Stimulated activated CD4-positive, alpha-beta T cell treated with anti-CD3 and anti-CD28 coated beads, Interleukin-2, amount 100 ng/mL, for 24 hours (primary cell): ENCODE data around the gene MBD6.
"Not testable (repeated sequence)": the region's sequence is repeated elsewhere in the genome, so short reads cannot be mapped to it uniquely, and the experiment has no call there.

Experiments used
- DNase-seq, 2 donors: peaks; one replicate each; pipeline ENCODE4 v3.0.0-alpha.2; 2020

The MBD6 gene

GRCh38 chr12:57516617-57517153 lies 5.9 kb upstream of the MBD6 start:
- no peak for DNase-seq

GRCh38 chr12:57517187-57517586 lies 5.4 kb upstream of the MBD6 start:
- no peak for DNase-seq

- not testable (repeated sequence) for DNase-seq
These were observed 4.9 kb upstream of the MBD6 start for GRCh38 chr12:57517718-57518117.

- no peak for DNase-seq
These were observed 4.3 kb upstream of the MBD6 start for GRCh38 chr12:57518176-57518919.

DNA sequence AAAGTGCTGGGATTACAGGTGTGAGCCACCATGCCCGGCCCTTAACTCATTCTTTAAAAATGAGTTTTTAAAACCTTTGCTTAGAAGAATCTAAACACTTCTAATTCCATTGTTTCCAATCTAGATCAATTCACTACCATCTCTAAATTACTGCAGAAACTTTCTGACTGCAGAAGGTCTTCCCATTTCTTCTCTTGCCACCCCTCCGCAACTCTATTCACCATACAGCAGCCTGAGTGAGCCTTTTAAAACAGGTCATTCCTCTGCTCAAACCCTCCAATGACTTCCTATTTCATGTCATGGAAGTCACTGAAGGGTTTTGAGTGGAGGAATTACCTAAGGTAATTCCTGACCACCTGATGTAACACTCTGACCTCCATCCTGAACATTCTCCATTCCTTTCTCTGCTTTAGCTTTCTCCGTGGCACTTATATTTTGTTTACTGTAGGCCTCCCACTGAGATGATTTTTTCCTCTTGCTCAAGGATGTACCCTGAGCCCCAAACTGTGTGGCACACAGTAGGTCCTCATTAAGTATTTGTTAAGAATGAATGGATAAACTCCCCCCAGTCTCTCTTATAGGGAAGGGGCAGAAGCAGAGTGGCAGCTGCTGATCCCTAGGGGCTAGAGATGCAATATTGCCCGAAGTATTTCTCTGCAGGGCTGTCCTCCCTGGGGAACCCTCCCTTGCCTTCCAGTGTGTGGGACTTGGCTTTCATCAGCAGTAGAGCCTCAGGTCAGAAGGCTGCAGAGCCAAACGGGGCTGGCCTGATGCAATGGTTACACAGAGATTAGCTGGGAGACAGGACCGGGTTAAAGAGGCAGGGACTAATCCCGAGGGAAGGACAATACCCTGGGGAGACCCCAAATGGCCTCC lies 3.5 kb upstream of the MBD6 start:
- peak; percentile 20 to 28 for DNase-seq

DNA sequence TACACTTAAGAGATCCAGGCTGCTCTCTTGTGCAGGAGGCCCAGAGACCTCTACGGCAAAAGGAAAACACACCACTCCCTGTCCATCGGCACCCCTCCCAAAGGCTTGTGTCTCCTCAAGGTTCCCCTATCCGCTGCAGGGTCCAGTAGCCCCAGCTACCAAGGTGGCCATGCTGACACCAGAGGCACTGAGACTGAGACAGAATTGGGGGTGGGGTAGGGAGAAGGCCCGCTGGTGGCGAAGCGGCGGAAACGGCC lies 2.9 kb upstream of the MBD6 start:
- peak; percentile 36 to 42 for DNase-seq

GRCh38 chr12:57520053-57520818 lies 2.4 kb upstream of the MBD6 start, which contains the start of gene DDIT3:
TSS of gene DDIT3 (minus strand) at chr12:57520514. CDS start at chr12:57517406, 3,108 bp downstream.
- DNase-seq: peak; percentile 99 to 100

DNA sequence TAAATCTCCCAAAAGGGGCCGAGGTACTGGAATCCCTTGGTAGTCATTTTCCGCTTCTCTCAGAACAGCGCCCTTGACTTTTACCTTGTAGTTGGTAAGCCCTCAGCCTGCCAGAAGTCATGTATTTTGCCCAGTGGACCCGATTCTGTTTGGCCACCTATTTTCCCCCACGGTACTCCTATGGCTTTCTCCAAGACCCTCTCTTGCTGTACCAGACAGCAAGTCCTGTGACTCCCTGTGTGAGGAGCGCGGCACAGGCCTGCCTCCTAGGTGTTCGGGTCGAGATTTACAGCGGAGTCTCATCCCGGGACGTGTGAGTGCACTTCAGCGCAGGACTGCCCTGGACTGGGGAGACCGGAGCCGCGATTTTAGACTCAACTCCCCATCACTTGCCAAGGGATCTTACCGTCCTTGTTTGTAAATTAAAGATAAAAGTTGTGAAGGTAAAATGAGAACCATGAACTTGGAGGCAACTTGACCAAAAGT lies 1.1 kb upstream of the MBD6 start:
- peak; percentile 24 to 43 for DNase-seq

GRCh38 chr12:57522887-57523705 lies 472 bp downstream of the MBD6 start:
- peak; percentile 50 to 51 for DNase-seq

- DNase-seq: no peak
These were observed 1.3 kb downstream of the MBD6 start for GRCh38 chr12:57523706-57524614.

- DNase-seq: no peak
These were observed 2.4 kb downstream of the MBD6 start for GRCh38 chr12:57524814-57525614.

GRCh38 chr12:57525615-57526383 lies 3.2 kb downstream of the MBD6 start:
- no peak for DNase-seq

DNA sequence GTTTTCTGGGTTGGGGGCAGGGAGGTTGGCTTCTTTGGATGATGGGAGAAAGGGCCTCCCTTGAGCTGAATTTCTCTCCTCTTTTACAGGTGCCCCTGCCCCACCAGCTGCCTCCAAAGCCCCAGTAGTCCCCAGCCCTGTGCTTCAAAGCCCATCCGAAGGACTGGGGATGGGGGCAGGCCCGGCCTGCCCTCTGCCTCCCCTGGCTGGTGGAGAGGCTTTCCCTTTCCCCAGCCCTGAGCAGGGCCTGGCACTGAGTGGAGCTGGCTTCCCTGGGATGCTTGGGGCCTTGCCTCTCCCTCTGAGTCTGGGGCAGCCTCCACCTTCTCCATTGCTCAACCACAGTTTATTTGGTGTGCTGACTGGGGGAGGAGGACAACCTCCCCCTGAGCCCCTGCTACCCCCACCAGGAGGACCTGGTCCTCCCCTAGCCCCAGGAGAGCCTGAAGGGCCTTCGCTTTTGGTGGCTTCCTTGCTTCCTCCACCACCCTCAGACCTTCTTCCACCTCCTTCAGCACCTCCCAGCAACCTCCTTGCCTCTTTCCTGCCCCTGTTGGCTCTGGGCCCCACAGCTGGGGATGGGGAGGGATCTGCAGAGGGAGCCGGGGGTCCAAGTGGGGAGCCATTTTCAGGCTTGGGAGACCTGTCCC lies 4.0 kb downstream of the MBD6 start:
- no peak for DNase-seq

GRCh38 chr12:57527184-57527583 lies 4.6 kb downstream of the MBD6 start:
- DNase-seq: no peak

DNA sequence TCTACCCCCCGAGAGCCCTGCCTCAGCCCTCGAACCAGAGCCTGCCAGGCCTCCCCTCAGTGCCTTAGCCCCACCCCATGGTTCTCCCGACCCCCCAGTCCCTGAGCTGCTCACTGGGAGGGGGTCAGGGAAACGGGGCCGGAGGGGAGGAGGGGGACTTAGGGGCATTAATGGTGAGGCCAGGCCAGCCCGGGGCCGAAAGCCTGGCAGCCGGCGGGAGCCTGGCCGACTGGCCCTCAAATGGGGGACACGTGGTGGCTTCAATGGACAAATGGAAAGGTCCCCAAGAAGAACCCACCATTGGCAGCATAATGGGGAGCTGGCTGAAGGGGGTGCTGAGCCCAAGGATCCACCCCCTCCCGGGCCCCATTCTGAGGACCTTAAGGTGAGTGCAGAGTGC lies 5.6 kb downstream of the MBD6 start:
- no peak for DNase-seq

DNA sequence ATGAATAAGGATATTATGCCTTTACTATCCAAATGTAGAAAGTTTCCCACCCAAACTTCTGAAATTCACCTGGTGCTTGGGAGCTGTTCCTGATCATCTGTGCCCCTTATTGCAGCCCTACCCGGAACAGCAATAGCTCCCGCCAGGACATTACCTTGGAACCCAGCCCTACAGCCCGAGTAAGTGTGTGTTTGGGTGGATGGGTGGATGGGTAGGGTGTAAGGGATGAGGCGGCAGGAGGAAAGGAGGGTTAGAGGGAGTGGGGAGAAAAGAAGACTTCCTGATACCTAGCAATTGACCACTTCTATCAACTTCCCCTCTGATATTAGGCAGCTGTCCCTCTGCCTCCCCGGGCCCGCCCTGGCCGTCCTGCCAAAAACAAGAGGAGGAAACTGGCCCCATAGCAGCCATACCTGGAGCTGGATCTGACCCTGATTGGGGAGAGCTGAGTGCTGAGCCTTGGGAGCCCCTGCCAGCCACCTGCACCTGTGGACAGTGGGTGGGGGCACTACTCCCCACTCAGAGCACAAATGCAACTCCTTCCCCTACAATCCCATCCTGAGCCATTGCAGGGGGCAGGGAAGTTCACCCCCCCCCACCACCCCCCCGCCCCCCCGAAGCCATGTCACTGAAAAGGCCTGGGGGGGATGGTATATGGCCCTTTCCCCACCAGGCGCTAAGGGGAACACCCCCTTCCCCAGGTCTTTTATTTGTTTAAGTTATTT lies 6.4 kb downstream of the MBD6 start:
- no peak for DNase-seq

DNA sequence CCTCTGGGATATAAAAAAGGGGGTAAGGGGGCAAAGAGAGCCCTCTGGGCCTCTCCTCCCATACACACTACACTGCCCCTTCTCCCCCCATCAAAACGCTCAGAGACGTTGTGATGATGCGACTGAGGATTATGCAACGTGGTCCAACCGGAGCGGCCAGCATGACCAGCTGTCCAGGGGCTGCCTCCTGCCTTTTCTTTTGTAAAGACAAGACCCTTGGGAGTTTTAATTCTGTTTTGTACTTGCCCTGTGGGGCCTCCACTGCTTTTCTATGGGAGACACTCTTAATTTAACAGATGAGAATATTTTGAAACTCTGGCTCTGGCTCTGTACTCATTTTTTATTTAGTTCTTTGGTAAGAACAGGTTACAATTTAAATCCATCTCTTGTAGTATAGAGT lies 7.2 kb downstream of the MBD6 start:
- DNase-seq: no peak
